WTC11 (cell line): Measurements from ENCODE around the gene BNIP1. TPM values are rescaled to one million over a fixed set of nuclear protein-coding genes. Genes with fewer than 3 reads are reported as not detected.

Experiments
- ATAC-seq: fragments of 200-7000 bp; cut with Tn5 transposase; 2 replicates; pipeline ENCODE4 v1.10.0; 2021; ENCODE audit warnings: mild to moderate bottlenecking, moderate library complexity
- CTCF ChIA-PET: fragments of 300-600 bp; sonication (Branson Sonifier 250); formaldehyde crosslinking; loops from one replicate; lab custom pipeline; 2021; ENCODE audit warnings: antibody characterized with exemption; lab: Charles Lee
- POLR2A ChIA-PET: fragments of 350-600 bp; sonication (Branson Sonifier 250); formaldehyde crosslinking; loops from one replicate; lab custom pipeline; 2021; ENCODE audit warnings: antibody characterized with exemption; lab: Charles Lee
- DNase-seq: peaks from one replicate; pipeline ENCODE4 v3.0.0; 2021; ENCODE audit warnings: low spot score
- H3K27ac Mint-ChIP-seq: 2 replicates; pipeline ENCODE4 v1.8.0; 2021; ENCODE audit warnings: mixed read lengths
- H3K27me3 Mint-ChIP-seq: 2 replicates; pipeline ENCODE4 v1.8.0; 2021; ENCODE audit warnings: low read depth, mild to moderate bottlenecking, moderate library complexity, mixed read lengths
- H3K36me3 Mint-ChIP-seq: 2 replicates; pipeline ENCODE4 v1.8.0; 2021; ENCODE audit warnings: mixed read lengths
- H3K4me1 Mint-ChIP-seq: 2 replicates; pipeline ENCODE4 v1.8.0; 2022; ENCODE audit warnings: mixed read lengths
- H3K4me3 Mint-ChIP-seq: 2 replicates; pipeline ENCODE4 v1.8.0; 2021; ENCODE audit warnings: mild to moderate bottlenecking, moderate library complexity, mixed read lengths
- H3K9me3 Mint-ChIP-seq: 2 replicates; pipeline ENCODE4 v1.8.0; 2021; ENCODE audit warnings: mixed read lengths
- AFF4 ChIP-seq: sonication (generic); formaldehyde crosslinking; IDR thresholded peaks from 2 replicates; pipeline ENCODE4 v1.8.1; 2023; ENCODE audit warnings: mild to moderate bottlenecking, missing genetic modification reagents, borderline replicate concordance
- ATF6 ChIP-seq: sonication (generic); formaldehyde crosslinking; IDR thresholded peaks from 2 replicates; pipeline ENCODE4 v1.8.1; 2023; ENCODE audit warnings: mild to moderate bottlenecking, missing genetic modification reagents
- CREM ChIP-seq: sonication (generic); formaldehyde crosslinking; IDR thresholded peaks from 2 replicates; pipeline ENCODE4 v1.8.1; 2022; ENCODE audit warnings: mild to moderate bottlenecking, missing genetic modification reagents, moderate library complexity
- E2F4 ChIP-seq: sonication (generic); formaldehyde crosslinking; IDR thresholded peaks from 2 replicates; pipeline ENCODE4 v1.8.1; 2022; ENCODE audit warnings: low read depth, mild to moderate bottlenecking, moderate library complexity, missing genetic modification reagents, borderline replicate concordance
- FOXP1 ChIP-seq: sonication (generic); formaldehyde crosslinking; IDR thresholded peaks from 2 replicates; pipeline ENCODE4 v1.8.0; 2022; ENCODE audit warnings: missing genetic modification reagents, mild to moderate bottlenecking, moderate library complexity, borderline replicate concordance
- IRF1 ChIP-seq: sonication (generic); formaldehyde crosslinking; IDR thresholded peaks from 2 replicates; pipeline ENCODE4 v1.8.0; 2023; ENCODE audit warnings: missing genetic modification reagents
- JUN ChIP-seq: sonication (generic); formaldehyde crosslinking; IDR thresholded peaks from 2 replicates; pipeline ENCODE4 v1.8.0; 2023; ENCODE audit warnings: mild to moderate bottlenecking, missing genetic modification reagents
- KAT7 ChIP-seq: sonication (generic); formaldehyde crosslinking; IDR thresholded peaks from 2 replicates; pipeline ENCODE4 v1.8.1; 2023; ENCODE audit warnings: missing genetic modification reagents, mild to moderate bottlenecking, borderline replicate concordance
- MAX ChIP-seq: sonication (generic); formaldehyde crosslinking; IDR thresholded peaks from 2 replicates; pipeline ENCODE4 v1.8.0; 2022; ENCODE audit warnings: mild to moderate bottlenecking, missing genetic modification reagents
- MYBL2 ChIP-seq: sonication (generic); formaldehyde crosslinking; IDR thresholded peaks from 2 replicates; pipeline ENCODE4 v1.8.1; 2023; ENCODE audit warnings: mild to moderate bottlenecking, moderate library complexity, missing genetic modification reagents
- NFYB ChIP-seq: sonication (generic); formaldehyde crosslinking; conservative IDR thresholded peaks from 2 replicates; pipeline ENCODE4 v1.8.0; 2022; ENCODE audit warnings: low read depth, missing genetic modification reagents
- PRDM15 ChIP-seq: sonication (generic); formaldehyde crosslinking; IDR thresholded peaks from 2 replicates; pipeline ENCODE4 v1.8.0; 2022; ENCODE audit warnings: missing genetic modification reagents
- TCF7 ChIP-seq: sonication (generic); formaldehyde crosslinking; IDR thresholded peaks from 2 replicates; pipeline ENCODE4 v1.8.0; 2022; ENCODE audit warnings: mild to moderate bottlenecking, low read depth, missing genetic modification reagents, moderate library complexity
- USF2 ChIP-seq: sonication (generic); formaldehyde crosslinking; IDR thresholded peaks from 2 replicates; pipeline ENCODE4 v1.8.1; 2023; ENCODE audit warnings: mild to moderate bottlenecking, missing genetic modification reagents, moderate library complexity
- ZNF121 ChIP-seq: sonication (generic); formaldehyde crosslinking; IDR thresholded peaks from 2 replicates; pipeline ENCODE4 v1.8.0; 2023; ENCODE audit warnings: missing genetic modification reagents
- ZNF317 ChIP-seq: sonication (generic); formaldehyde crosslinking; IDR thresholded peaks from 2 replicates; pipeline ENCODE4 v1.8.1; 2023; ENCODE audit warnings: low read depth, mild to moderate bottlenecking, moderate library complexity, missing genetic modification reagents, borderline replicate concordance
- ZNF532 ChIP-seq: fragments of 250-450 bp; sonication (Bioruptor Pico); IDR thresholded peaks from 2 replicates; pipeline ENCODE4 v1.9.0; 2021; ENCODE audit warnings: mild to moderate bottlenecking, borderline replicate concordance
- ZNF671 ChIP-seq: fragments of 250-450 bp; sonication (Bioruptor Pico); IDR thresholded peaks from 2 replicates; pipeline ENCODE4 v1.8.0; 2021; ENCODE audit warnings: mild to moderate bottlenecking
- total RNA-seq: library from RNA; stranded (reverse); gene quantifications from 3 replicates; pipeline ENCODE4 v1.2.3, GENCODE V29; 2021

BNIP1 gene
- total RNA-seq, 1 experiment from 2014 or later: 15.4 TPM

GRCh38 chr5:173205916-173206315 lies 61.6 kb downstream of the BNIP1 start:
- ATAC-seq: no peak
- no peak for DNase-seq
- no peak for TF ChIP-seq USF2
- TF ChIP-seq CREM (CRISPR knock-in tag): no peak
- no peak for TF ChIP-seq MYBL2 (CRISPR knock-in tag)
- no peak for TF ChIP-seq IRF1 (CRISPR knock-in tag)
- TF ChIP-seq JUN (CRISPR knock-in tag): no peak
- TF ChIP-seq MAX (CRISPR knock-in tag): no peak
- TF ChIP-seq ATF6 (CRISPR knock-in tag): no peak
- TF ChIP-seq KAT7 (CRISPR knock-in tag): no peak
- no peak for TF ChIP-seq NFYB (CRISPR knock-in tag)
- TF ChIP-seq E2F4 (CRISPR knock-in tag): no peak
- TF ChIP-seq, all 79 proteins: peak for 0
- Mint-ChIP-seq H3K27me3 (peaks cover 29% of the 10 kb centered on the region), H3K4me3 (no peak overlapping the region), H3K4me1 (peaks cover 6% of the 10 kb centered on the region), H3K36me3 (no peaks in the 10 kb centered on the region), H3K27ac (no peak overlapping the region), H3K9me3 (0 out of 2 replicates have a peak, but pooled peaks cover 4% of the 10 kb centered on the region)
- ChIA-PET POLR2A (no interaction called here), CTCF (no interaction called here)

DNA sequence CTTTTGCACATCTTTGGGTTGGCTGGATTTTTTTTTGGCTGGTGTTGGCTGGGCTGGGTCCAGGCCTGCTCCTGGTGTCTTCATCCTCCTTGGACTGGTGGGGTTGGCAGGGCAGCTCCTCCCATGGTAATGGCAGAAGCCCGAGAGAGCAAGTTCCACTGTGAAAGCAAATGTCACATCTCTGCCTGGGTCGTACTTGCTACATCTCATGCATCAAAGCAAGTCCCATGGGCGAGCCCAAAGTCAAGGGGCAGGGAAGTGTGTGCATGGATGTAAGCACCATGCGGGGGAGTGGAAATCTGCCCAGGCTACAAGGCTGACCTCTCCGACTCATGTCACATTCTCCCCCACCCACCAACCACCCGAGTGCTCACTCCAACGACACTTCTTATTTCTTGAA lies 64.0 kb downstream of the BNIP1 start:
- ChIA-PET POLR2A (no interaction called here), CTCF (no interaction called here)
- Mint-ChIP-seq H3K27ac (no peak overlapping the region), H3K4me3 (no peak overlapping the region), H3K36me3 (peaks cover 4% of the 10 kb centered on the region; the same call in 1 of the 2 replicates), H3K9me3 (peaks cover 15% of the 10 kb centered on the region), H3K27me3 (peaks cover 24% of the 10 kb centered on the region), H3K4me1 (no peaks in the 10 kb centered on the region)
- no peak for ATAC-seq
- DNase-seq: no peak
- TF ChIP-seq ZNF317 (CRISPR knock-in tag) (no peak), TCF7 (CRISPR knock-in tag) (no peak), ZNF671 (CRISPR knock-in tag) (no peak), AFF4 (CRISPR knock-in tag) (no peak), ZNF532 (CRISPR knock-in tag) (no peak), PRDM15 (no peak), ZNF121 (no peak), FOXP1 (no peak)
